ENCODE data around the gene RHO.

Gene RHO

GRCh38 chr3:129571605-129572547 lies 43.4 kb downstream of the RHO start:
- no peaks in the 10 kb centered on the region for H3F3A ChIP-seq (ENCODE audit: low read depth)
- H3K4me2 ChIP-seq (ENCODE audit: low read depth, low read length, poor library complexity, severe bottlenecking): no peak overlapping the region
- H3K9me2 ChIP-seq (replicated peaks; ENCODE audit: low read depth, low read length): no peaks in the 10 kb centered on the region
- H3K27me3 ChIP-seq (ENCODE audit: insufficient read depth, low read length, poor library complexity, severe bottlenecking): no peaks in the 10 kb centered on the region
- H3K4me1 ChIP-seq (ENCODE audit: insufficient read depth, low read length, poor library complexity, severe bottlenecking): peaks cover 10% of the 10 kb centered on the region
- no peak overlapping the region for H2AFZ ChIP-seq (ENCODE audit: low read length)
- H4K20me1 ChIP-seq (ENCODE audit: insufficient read depth, low read length, poor library complexity, severe bottlenecking): no peaks in the 10 kb centered on the region
- H3K79me2 ChIP-seq (ENCODE audit: insufficient read depth, low read length): no peaks in the 10 kb centered on the region
- H3K4me3 ChIP-seq (ENCODE audit: low read length, poor library complexity, severe bottlenecking): no peak overlapping the region
- no peak overlapping the region for H3K9ac ChIP-seq (ENCODE audit: low read depth, low read length, poor library complexity, severe bottlenecking)
- H3K9me3 ChIP-seq (ENCODE audit: insufficient read depth, low read depth, low read length): no peaks in the 10 kb centered on the region
- no peak for TF ChIP-seq EZH2phosphoT487 (IDR thresholded peaks at IDR 0.05; ENCODE audit: borderline replicate concordance)
- TF ChIP-seq CTCF (conservative IDR thresholded peaks at IDR 0.05; ENCODE audit: low read length): no peak
- H3K36me3 ChIP-seq (ENCODE audit: insufficient read depth, low read length): peaks cover 49% of the 10 kb centered on the region; the same call in 1 of the 2 replicates

- Histone ChIP-seq H3K79me2 (ENCODE audit: insufficient read depth, low read length) (no peaks in the 10 kb centered on the region), H2AFZ (ENCODE audit: low read length) (no peak overlapping the region), H3K27me3 (ENCODE audit: insufficient read depth, low read length, poor library complexity, severe bottlenecking) (no peaks in the 10 kb centered on the region), H3K4me3 (ENCODE audit: low read length, poor library complexity, severe bottlenecking) (no peak overlapping the region), H3K4me2 (ENCODE audit: low read depth, low read length, poor library complexity, severe bottlenecking) (no peak overlapping the region), H3K9me2 (replicated peaks; ENCODE audit: low read depth, low read length) (no peaks in the 10 kb centered on the region), H3K9me3 (ENCODE audit: insufficient read depth, low read depth, low read length) (no peaks in the 10 kb centered on the region), H3K9ac (ENCODE audit: low read depth, low read length, poor library complexity, severe bottlenecking) (no peak overlapping the region), H3F3A (ENCODE audit: low read depth) (no peaks in the 10 kb centered on the region), H4K20me1 (ENCODE audit: insufficient read depth, low read length, poor library complexity, severe bottlenecking) (no peaks in the 10 kb centered on the region), H3K4me1 (ENCODE audit: insufficient read depth, low read length, poor library complexity, severe bottlenecking) (peaks cover 15% of the 10 kb centered on the region), H3K36me3 (ENCODE audit: insufficient read depth, low read length) (peaks cover 52% of the 10 kb centered on the region; the same call in 1 of the 2 replicates)
- TF ChIP-seq EZH2phosphoT487 (IDR thresholded peaks at IDR 0.05; ENCODE audit: borderline replicate concordance): no peak
Observed at GRCh38 chr3:129572603-129573002, 44.2 kb downstream of the RHO start.

- H3K9me3 ChIP-seq (ENCODE audit: insufficient read depth, low read depth, low read length): no peaks in the 10 kb centered on the region
Observed at GRCh38 chr3:129573493-129573892, 45.1 kb downstream of the RHO start.

More at GRCh38 chr3:129573493-129573892, 45.1 kb downstream of the RHO start:
- no peak overlapping the region for H2AFZ ChIP-seq (ENCODE audit: low read length)
- no peak overlapping the region for H3K4me2 ChIP-seq (ENCODE audit: low read depth, low read length, poor library complexity, severe bottlenecking)
- no peaks in the 10 kb centered on the region for H3K9me2 ChIP-seq (replicated peaks; ENCODE audit: low read depth, low read length)
- no peak overlapping the region for H3K4me3 ChIP-seq (ENCODE audit: low read length, poor library complexity, severe bottlenecking)
- H3F3A ChIP-seq (ENCODE audit: low read depth): no peaks in the 10 kb centered on the region
- H3K36me3 ChIP-seq (ENCODE audit: insufficient read depth, low read length): peaks cover 55% of the 10 kb centered on the region; the same call in 1 of the 2 replicates
- no peaks in the 10 kb centered on the region for H3K79me2 ChIP-seq (ENCODE audit: insufficient read depth, low read length)
- peaks cover 24% of the 10 kb centered on the region for H3K4me1 ChIP-seq (ENCODE audit: insufficient read depth, low read length, poor library complexity, severe bottlenecking)
- TF ChIP-seq EZH2phosphoT487 (IDR thresholded peaks at IDR 0.05; ENCODE audit: borderline replicate concordance): no peak
- no peak for TF ChIP-seq CTCF (conservative IDR thresholded peaks at IDR 0.05; ENCODE audit: low read length)
- no peaks in the 10 kb centered on the region for H3K27me3 ChIP-seq (ENCODE audit: insufficient read depth, low read length, poor library complexity, severe bottlenecking)
- H4K20me1 ChIP-seq (ENCODE audit: insufficient read depth, low read length, poor library complexity, severe bottlenecking): no peaks in the 10 kb centered on the region
- H3K9ac ChIP-seq (ENCODE audit: low read depth, low read length, poor library complexity, severe bottlenecking): no peak overlapping the region
